K562 (cell line): Measurements from ENCODE around the gene TFF2. TPM values are rescaled to one million over a fixed set of nuclear protein-coding genes. Genes with fewer than 3 reads are reported as not detected.

Experiments used
- CREB1 ChIP-seq, 2 experiments: sonication (generic) in 1 of 2; formaldehyde crosslinking in 1 of 2; IDR thresholded peaks; 2 replicates each; pipeline versions ENCODE4 v1.6.1 to v1.8.0; 2012 to 2022; ENCODE audit warnings: inconsistent platforms in 1 of 2, mild to moderate bottlenecking in 1 of 2, missing genetic modification reagents in 1 of 2, moderate library complexity in 1 of 2
- HCFC1 ChIP-seq: IDR thresholded peaks from 2 replicates; pipeline ENCODE4 v1.6.1; 2012; ENCODE audit warnings: low read depth, low read length, improper control_type of control experiment
- ZNF146 ChIP-seq: IDR thresholded peaks from one replicate; pipeline ENCODE4 v1.6.1; 2018; ENCODE audit warnings: missing compliant biosample characterization; ENCODE audit not compliant: unreplicated experiment
- polyA plus RNA-seq, 8 experiments: library from polyadenylated mRNA; depleted of rRNA in 4 of 8; stranded (reverse) in 5 of 8; unstranded in 3 of 8; fragments of >200 nt; fragmentation: Nextera tagmentation in 2 of 8; fragmentation: Illumina TruSeq in 1 of 8; extraction: Ambion mirVana in 2 of 8; extraction: Trizol in 1 of 8; gene quantifications; 2 replicates each; pipeline versions ENCODE4 v1.2.1 to v1.2.3, GENCODE V29; 2011 to 2014; ENCODE audit warnings: inconsistent platforms in 1 of 8, missing spikeins in 1 of 8
- total RNA-seq, 7 experiments: library from RNA; depleted of rRNA in 6 of 7; stranded (reverse); fragments of >200 nt in 6 of 7; fragmentation: Illumina TruSeq in 2 of 7; extraction: Trizol in 2 of 7; gene quantifications; 2 replicates each; pipeline versions ENCODE4 v1.2.1 to v1.2.3, GENCODE V29; 2011 to 2021; ENCODE audit warnings: low replicate concordance in 1 of 7
- TF ChIP-seq, protein P1 (sequence below): fragments of 450-650 bp; formaldehyde crosslinking; IDR thresholded peaks from 2 replicates; pipeline ENCODE4 v1.4.0; 2020; ENCODE audit warnings: mild to moderate bottlenecking, moderate library complexity
- TF ChIP-seq, protein P2 (sequence below): fragments of 250-450 bp; sonication (Bioruptor Pico); IDR thresholded peaks from 2 replicates; pipeline ENCODE4 v1.8.0; 2022; ENCODE audit warnings: inconsistent platforms, mild to moderate bottlenecking, moderate library complexity, borderline replicate concordance
- TF ChIP-seq, protein P3 (sequence below): fragments of 450-650 bp; formaldehyde crosslinking; IDR thresholded peaks from 2 replicates; pipeline ENCODE4 v1.4.0; 2020; ENCODE audit warnings: mild to moderate bottlenecking, moderate library complexity
- TF ChIP-seq, protein P4 (sequence below): fragments of 200-800 bp; sonication (Bioruptor generic); IDR thresholded peaks from 2 replicates; pipeline ENCODE4 v1.6.1; 2017; ENCODE audit warnings: missing genetic modification characterization, missing compliant biosample characterization

Gene TFF2
- total and polyA plus RNA-seq, 9 of the 15 experiments (the other 6 are each of a cell fraction or from before 2014, with no cell fraction given) = not detected

DNA sequence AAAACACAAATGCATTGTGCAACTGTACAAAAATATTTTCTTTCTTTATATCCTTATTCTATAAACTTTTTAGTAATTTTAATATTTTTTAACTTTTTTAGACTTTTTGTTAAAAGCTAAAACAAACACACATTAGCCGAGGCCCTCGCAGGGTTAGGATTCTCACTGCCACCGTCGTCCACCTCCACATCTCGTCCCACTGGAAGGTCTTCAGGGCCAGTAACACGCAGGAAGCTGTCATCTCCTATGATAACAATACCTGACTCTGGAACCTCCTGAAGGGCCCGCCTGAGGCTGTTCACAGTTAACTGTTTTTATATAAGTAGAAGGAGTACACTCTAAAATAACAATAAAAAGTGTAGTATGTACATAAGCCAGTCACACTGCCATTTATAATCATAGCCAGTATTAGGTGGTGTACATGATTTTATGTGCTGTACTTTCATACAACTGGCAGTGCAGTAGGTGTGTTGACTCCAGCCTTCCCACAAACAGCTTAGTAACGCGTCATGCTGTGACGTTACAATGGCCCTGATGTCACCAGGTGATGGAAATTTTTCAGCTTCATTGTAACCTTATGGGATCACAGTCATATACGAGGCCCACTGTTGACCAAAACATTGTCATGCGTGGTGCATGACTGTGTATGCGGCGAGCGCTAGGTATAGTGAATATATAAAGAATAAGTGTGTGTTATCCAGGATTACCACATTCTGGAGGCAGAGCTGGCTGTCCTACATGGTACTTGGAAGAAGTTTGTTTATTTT is 8.8 kb downstream of the TFF2 start (continued):
- TF ChIP-seq, protein P1, sequence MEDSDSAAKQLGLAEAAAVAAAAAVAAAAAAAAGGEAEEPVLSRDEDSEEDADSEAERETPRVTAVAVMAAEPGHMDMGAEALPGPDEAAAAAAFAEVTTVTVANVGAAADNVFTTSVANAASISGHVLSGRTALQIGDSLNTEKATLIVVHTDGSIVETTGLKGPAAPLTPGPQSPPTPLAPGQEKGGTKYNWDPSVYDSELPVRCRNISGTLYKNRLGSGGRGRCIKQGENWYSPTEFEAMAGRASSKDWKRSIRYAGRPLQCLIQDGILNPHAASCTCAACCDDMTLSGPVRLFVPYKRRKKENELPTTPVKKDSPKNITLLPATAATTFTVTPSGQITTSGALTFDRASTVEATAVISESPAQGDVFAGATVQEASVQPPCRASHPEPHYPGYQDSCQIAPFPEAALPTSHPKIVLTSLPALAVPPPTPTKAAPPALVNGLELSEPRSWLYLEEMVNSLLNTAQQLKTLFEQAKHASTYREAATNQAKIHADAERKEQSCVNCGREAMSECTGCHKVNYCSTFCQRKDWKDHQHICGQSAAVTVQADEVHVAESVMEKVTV = no peak
- TF ChIP-seq HCFC1 (no peak), CREB1 (IDR thresholded peaks at IDR 0.05) (peak; percentile 69), CREB1 (CRISPR knock-in tag; IDR thresholded peaks at IDR 0.05) (peak; percentile 42; the same call in 1 of the 2 replicates), ZNF146 (no peak)
- TF ChIP-seq, protein P2, sequence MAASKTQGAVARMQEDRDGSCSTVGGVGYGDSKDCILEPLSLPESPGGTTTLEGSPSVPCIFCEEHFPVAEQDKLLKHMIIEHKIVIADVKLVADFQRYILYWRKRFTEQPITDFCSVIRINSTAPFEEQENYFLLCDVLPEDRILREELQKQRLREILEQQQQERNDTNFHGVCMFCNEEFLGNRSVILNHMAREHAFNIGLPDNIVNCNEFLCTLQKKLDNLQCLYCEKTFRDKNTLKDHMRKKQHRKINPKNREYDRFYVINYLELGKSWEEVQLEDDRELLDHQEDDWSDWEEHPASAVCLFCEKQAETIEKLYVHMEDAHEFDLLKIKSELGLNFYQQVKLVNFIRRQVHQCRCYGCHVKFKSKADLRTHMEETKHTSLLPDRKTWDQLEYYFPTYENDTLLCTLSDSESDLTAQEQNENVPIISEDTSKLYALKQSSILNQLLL (CRISPR knock-in tag) = no peak
- TF ChIP-seq, protein P3, sequence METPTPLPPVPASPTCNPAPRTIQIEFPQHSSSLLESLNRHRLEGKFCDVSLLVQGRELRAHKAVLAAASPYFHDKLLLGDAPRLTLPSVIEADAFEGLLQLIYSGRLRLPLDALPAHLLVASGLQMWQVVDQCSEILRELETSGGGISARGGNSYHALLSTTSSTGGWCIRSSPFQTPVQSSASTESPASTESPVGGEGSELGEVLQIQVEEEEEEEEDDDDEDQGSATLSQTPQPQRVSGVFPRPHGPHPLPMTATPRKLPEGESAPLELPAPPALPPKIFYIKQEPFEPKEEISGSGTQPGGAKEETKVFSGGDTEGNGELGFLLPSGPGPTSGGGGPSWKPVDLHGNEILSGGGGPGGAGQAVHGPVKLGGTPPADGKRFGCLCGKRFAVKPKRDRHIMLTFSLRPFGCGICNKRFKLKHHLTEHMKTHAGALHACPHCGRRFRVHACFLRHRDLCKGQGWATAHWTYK = no peak
- TF ChIP-seq, protein P4, sequence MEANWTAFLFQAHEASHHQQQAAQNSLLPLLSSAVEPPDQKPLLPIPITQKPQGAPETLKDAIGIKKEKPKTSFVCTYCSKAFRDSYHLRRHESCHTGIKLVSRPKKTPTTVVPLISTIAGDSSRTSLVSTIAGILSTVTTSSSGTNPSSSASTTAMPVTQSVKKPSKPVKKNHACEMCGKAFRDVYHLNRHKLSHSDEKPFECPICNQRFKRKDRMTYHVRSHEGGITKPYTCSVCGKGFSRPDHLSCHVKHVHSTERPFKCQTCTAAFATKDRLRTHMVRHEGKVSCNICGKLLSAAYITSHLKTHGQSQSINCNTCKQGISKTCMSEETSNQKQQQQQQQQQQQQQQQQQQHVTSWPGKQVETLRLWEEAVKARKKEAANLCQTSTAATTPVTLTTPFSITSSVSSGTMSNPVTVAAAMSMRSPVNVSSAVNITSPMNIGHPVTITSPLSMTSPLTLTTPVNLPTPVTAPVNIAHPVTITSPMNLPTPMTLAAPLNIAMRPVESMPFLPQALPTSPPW (CRISPR knock-in tag) = no peak
